Osteocyte (in vitro differentiated cells): ENCODE data around the gene TEX19. TPM values are rescaled to one million over a fixed set of nuclear protein-coding genes. Genes with fewer than 3 reads are reported as not detected.
A peak's percentile ranks its signal among the peaks of the same experiment; 100 is the strongest.

Experiments
- DNase-seq: peaks from one replicate; pipeline ENCODE4 v3.0.0; 2021; ENCODE audit warnings: mixed read lengths; ENCODE audit not compliant: unreplicated experiment; ENCODE audit errors: extremely low spot score
- H3K27ac Mint-ChIP-seq: one replicate; pipeline ENCODE4 v1.8.0; 2021; ENCODE audit warnings: mild to moderate bottlenecking, mixed read lengths; ENCODE audit not compliant: unreplicated experiment
- H3K27me3 Mint-ChIP-seq: one replicate; pipeline ENCODE4 v1.8.0; 2021; ENCODE audit warnings: mixed read lengths; ENCODE audit not compliant: unreplicated experiment
- H3K36me3 Mint-ChIP-seq: one replicate; pipeline ENCODE4 v1.8.0; 2021; ENCODE audit warnings: mixed read lengths; ENCODE audit not compliant: unreplicated experiment
- H3K4me1 Mint-ChIP-seq: one replicate; pipeline ENCODE4 v1.8.0; 2021; ENCODE audit warnings: mixed read lengths; ENCODE audit not compliant: unreplicated experiment
- H3K4me3 Mint-ChIP-seq: one replicate; pipeline ENCODE4 v1.8.0; 2021; ENCODE audit warnings: mild to moderate bottlenecking, moderate library complexity, mixed read lengths; ENCODE audit not compliant: unreplicated experiment
- H3K9me3 Mint-ChIP-seq: one replicate; pipeline ENCODE4 v1.8.0; 2021; ENCODE audit warnings: mixed read lengths; ENCODE audit not compliant: unreplicated experiment
- total RNA-seq: library from RNA; stranded (reverse); gene quantifications from 2 replicates; pipeline ENCODE4 v1.2.1, GENCODE V29; 2021
- TF ChIP-seq, protein P1 (sequence below): fragments of 200-600 bp; sonication (generic); IDR thresholded peaks from 2 replicates; pipeline ENCODE4 v1.5.0; 2021; ENCODE audit warnings: antibody characterized with exemption, mild to moderate bottlenecking, moderate library complexity

The TEX19 gene
- total RNA-seq, 1 donor from 2014 or later, result not detected

DNA sequence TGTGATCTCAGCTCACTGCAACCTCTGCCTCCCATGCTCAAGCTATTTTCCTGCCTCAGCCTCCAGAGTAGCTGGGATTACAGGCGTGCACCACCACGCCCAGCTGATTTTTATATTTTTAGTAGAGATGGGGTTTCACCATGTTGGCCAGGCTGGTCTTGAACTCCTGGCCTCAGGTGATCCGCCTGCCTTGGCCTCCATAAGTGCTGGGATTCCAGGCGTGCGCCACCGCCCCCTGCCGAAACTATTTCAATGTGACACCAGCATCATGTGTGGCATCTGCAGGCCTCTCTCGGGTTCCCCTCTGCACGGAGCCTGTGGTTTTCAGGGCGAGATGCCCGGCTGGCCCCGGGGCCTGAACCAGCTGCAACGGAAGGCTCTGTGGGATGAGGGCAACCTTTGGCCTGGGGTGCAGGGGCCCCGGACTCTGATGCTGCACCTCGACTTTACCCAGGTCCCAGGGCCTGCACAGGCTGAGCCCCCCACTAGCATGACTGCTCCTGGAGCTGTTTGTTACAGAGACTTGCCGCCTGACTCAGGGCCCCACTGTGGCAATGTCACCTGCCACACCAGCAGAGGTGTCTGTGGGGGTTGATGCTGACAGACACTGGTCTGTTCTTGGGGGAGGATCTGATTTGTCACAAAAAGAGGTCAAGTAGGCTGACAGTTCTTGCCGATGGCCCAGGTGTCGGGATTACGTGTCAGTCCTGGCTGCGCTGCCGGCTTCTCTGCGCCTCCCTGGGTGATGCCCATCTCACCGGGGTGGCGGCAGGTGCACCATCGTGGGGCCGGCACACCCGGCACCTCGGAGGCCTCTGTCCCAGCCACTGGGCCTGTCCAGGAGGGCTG is 8.6 kb upstream of the TEX19 start:
- no peaks in the 10 kb centered on the region for H3K9me3 Mint-ChIP-seq
- no peak for DNase-seq
- H3K27ac Mint-ChIP-seq, result no peak overlapping the region
- H3K4me3 Mint-ChIP-seq, result no peak overlapping the region
- H3K4me1 Mint-ChIP-seq, result peaks cover 15% of the 10 kb centered on the region
- H3K27me3 Mint-ChIP-seq, result peaks cover 12% of the 10 kb centered on the region
- TF ChIP-seq, protein P1, sequence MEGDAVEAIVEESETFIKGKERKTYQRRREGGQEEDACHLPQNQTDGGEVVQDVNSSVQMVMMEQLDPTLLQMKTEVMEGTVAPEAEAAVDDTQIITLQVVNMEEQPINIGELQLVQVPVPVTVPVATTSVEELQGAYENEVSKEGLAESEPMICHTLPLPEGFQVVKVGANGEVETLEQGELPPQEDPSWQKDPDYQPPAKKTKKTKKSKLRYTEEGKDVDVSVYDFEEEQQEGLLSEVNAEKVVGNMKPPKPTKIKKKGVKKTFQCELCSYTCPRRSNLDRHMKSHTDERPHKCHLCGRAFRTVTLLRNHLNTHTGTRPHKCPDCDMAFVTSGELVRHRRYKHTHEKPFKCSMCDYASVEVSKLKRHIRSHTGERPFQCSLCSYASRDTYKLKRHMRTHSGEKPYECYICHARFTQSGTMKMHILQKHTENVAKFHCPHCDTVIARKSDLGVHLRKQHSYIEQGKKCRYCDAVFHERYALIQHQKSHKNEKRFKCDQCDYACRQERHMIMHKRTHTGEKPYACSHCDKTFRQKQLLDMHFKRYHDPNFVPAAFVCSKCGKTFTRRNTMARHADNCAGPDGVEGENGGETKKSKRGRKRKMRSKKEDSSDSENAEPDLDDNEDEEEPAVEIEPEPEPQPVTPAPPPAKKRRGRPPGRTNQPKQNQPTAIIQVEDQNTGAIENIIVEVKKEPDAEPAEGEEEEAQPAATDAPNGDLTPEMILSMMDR, result no peak
- H3K36me3 Mint-ChIP-seq, result no peaks in the 10 kb centered on the region

DNA sequence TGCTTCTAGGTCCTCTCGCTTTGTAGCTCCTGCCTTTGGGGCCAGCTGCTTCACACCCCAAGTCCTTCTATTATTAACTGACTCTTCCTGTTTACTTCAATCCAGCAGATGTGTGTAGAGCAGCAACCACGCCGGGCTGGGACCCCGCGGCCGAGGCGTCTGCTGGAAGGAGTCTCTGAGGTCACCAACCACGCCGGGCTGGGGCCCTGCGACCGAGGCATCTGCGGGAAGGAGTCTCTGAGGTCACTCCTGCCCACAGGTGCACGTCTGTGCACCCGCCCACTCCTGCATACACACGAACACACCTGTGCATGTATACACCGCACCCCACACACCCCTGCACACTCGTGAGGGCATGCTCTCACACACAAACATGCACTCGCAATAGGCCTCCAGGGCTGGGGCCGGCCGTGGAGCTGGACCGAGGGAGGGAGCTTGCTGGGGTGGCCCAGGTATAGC is 7.8 kb upstream of the TEX19 start:
- Mint-ChIP-seq H3K4me3 (no peak overlapping the region), H3K27ac (no peak overlapping the region), H3K4me1 (peaks cover 15% of the 10 kb centered on the region), H3K27me3 (peaks cover 18% of the 10 kb centered on the region), H3K36me3 (no peaks in the 10 kb centered on the region), H3K9me3 (no peaks in the 10 kb centered on the region)
- DNase-seq, result no peak
- TF ChIP-seq, protein P1, result no peak

DNA sequence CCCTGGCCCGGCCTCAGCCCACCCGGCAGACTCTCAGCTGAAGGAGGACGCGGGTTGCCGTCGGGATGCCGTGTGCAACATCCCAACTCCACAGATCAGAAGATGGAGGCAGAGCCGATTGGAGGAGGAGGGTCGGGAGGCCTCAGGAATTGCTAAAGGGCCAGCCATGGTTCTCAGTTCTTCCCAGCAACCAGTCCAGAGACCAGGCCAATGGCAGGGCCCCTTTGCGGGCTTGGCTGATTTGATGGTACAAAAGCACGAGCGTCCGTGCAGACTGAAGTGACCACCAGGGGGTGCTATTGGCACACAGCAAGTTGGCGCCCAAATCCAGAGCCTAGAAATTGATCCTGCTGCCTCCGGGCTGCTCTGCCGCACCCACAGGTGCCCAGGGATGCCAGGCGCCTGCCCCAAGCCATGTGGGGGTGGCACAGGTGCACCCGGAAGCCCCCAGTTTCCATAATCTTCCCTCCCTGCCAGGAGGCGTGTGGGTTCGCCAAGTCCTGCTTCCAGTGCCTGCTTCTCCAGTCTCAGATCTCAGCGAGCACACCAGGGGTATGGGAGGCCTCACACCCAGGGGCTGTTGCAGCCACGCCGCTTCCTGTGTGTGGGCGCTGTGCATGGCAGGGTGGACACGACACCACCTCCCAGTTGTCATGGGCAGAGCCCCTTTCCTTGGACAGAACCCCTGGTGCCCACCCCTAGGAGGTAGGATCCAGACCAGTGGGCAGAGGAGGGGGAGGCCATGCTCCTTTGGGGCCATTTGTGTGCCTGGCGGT is 7.1 kb upstream of the TEX19 start:
- Mint-ChIP-seq H3K36me3 (no peaks in the 10 kb centered on the region), H3K27ac (no peak overlapping the region), H3K4me3 (no peak overlapping the region), H3K9me3 (no peaks in the 10 kb centered on the region), H3K27me3 (peaks cover 18% of the 10 kb centered on the region), H3K4me1 (peaks cover 13% of the 10 kb centered on the region)
- TF ChIP-seq, protein P1, result peak; percentile 98
- peak; percentile 94 for DNase-seq

DNA sequence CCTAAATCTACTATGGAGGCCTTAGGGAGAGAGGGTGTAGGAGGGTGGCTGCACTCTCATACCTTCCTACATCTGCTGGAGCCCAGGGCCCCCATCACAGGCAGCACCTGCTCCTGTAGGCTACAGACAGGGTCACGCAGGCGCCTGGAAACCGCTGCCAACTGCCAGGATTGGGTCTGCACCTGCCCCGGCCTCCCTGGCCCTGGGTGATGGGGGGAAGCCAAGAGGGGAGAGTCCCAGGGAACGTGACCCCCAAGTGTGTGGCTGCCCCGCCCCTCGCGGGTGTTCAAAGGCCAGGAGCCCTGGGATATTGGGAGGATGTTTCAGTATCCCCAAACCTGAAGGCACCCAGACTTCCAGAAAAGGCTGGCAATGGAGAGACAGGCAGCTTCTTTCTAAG is 5.6 kb upstream of the TEX19 start:
- TF ChIP-seq, protein P1, result no peak
- peaks cover 22% of the 10 kb centered on the region for H3K27me3 Mint-ChIP-seq
- no peak overlapping the region for H3K27ac Mint-ChIP-seq
- H3K9me3 Mint-ChIP-seq, result no peaks in the 10 kb centered on the region
- H3K4me3 Mint-ChIP-seq, result no peak overlapping the region
- DNase-seq, result no peak
- H3K4me1 Mint-ChIP-seq, result peaks cover 13% of the 10 kb centered on the region
- H3K36me3 Mint-ChIP-seq, result no peaks in the 10 kb centered on the region

DNA sequence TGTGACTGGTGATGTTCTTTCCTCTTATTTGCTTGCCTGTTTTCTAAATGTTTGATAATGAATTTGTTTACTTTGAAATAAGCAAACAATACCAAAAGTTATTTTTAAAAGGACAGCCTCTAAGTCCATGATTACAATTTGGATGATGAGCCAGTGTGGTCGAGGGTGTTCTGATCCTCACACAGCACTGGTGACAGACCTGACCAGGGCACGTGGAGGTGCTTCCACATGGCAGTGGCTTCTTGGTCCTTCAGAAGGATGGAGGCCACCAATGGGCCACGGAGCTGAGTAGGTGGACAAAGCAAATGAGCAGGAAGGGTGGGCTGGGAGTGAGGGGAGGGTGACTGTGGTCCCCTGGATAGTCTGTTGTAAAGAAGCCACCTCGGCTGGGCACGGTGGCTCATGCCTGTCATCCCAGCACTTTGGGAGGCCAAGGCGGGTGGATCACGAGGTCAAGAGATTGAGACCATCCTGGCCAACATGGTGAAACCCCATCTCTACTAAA is 4.2 kb upstream of the TEX19 start:
- H3K27ac Mint-ChIP-seq, result no peak overlapping the region
- no peak overlapping the region for H3K4me3 Mint-ChIP-seq
- no peaks in the 10 kb centered on the region for H3K36me3 Mint-ChIP-seq
- TF ChIP-seq, protein P1, result no peak
- H3K27me3 Mint-ChIP-seq, result peaks cover 15% of the 10 kb centered on the region
- H3K9me3 Mint-ChIP-seq, result no peaks in the 10 kb centered on the region
- H3K4me1 Mint-ChIP-seq, result peaks cover 4% of the 10 kb centered on the region
- no peak for DNase-seq
